Measurements from ENCODE around the gene NINL. TPM values are rescaled to one million over a fixed set of nuclear protein-coding genes. Genes with fewer than 3 reads are reported as not detected.
A peak's percentile ranks its signal among the peaks of the same experiment; 100 is the strongest.

Gene NINL
- total RNA-seq, 1 donor from 2014 or later = 14.8 TPM

DNA sequence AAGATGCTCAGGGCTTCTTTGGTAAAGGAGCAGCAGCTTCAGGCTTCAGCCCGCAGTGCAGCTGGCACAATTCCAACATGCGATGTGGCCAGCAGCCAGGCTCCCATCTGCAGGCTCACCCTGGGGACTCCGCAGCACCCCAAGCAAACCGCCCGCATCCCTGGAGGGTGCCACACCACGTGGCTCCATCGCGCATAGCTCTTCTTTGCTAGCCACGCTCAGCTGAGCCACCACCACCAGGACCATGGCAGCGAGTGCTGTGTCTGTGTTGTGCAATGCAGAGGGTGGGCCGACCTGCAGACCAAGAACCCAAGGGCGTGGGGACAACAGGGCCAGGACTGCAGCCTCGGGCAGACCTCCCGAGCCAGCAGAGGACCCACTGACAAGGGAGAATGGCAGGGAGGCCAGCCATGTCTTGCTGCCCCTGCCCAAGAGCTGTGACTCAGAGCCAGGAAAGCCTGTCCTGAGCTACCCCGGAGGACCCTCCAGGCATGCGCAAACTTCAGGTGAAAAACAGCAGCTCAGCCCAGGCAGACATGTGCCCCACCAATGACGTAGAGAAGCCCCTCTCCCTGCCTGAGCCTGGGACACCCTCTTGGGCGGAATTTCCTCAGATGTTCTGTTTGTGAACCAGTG is 90.0 kb downstream of the NINL start:
- intact Hi-C loops (cut with DNase I) = no loop called here
- DNase-seq (ENCODE audit: low spot score) (no peak), ATAC-seq (no peak)

DNA sequence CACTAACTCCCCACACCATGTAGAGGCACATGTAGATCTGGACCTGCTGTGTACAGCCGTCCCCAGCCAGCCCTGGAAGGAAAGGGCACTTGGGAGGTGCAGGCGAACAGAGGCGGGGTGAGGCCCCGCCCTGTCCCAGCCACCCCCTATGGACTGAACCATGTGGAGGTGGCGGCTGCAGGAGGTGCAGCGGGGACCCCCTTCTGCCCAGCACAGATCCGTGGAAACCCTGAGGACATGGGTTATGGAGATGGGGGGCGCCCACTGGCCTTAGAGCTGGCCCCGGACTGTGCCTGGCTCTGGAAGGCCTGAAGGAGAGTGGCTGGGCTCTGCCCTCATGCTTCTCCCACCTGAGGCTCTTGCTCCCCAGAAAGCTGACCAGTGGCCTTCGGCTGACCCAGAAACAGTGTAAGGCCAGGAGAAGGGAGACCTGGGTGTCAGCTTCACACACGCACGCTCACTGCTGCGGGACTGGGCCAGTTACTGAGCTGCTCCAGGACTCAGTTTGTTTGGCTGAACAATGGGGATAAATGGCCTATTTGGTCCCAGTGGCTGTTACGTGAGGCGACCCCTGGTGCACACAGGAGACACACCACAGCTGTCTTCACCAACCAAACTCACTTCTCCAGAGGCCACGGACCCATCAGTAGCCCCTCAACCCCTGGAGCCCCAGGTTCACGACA is 90.7 kb downstream of the NINL start:
- DNase-seq (ENCODE audit: low spot score) (no peak), ATAC-seq (no peak)
- intact Hi-C loops (cut with DNase I) = no loop called here

DNA sequence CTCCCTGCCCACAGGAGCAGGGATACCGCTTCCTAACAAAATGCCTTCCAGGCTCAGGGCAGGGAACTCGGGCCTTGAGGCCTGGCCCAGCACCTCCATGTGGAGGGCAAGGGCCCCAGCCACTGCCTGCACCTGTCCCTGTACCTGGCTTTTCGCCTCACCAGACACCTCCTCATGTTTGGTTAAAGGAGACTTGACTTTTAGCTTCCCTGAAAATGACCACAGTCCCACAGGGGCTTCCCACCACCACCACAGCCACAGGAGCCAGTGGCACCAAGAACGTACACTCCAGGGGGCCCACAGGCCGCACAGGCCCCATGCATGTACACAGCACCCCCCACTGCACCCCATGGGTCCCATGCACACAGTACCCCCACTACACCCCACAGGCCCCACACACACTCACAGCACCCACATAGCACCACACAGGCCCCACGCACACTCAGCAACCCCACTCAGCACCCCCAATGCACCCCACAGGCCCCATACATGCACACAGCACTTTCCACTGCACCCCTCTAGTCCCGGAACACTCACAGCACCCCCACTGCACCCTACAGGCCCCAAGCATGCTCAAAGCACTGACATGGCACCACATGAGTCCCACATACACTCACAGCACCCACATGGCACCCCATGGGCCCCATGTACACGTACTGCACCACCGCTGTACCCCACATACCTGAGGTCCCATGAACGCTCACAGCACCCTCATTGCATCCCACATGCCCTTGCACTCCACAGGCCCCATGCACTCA is 91.4 kb downstream of the NINL start:
- intact Hi-C loops (cut with DNase I) = no loop called here
- no peak for DNase-seq (ENCODE audit: low spot score)
- no peak for ATAC-seq

DNA sequence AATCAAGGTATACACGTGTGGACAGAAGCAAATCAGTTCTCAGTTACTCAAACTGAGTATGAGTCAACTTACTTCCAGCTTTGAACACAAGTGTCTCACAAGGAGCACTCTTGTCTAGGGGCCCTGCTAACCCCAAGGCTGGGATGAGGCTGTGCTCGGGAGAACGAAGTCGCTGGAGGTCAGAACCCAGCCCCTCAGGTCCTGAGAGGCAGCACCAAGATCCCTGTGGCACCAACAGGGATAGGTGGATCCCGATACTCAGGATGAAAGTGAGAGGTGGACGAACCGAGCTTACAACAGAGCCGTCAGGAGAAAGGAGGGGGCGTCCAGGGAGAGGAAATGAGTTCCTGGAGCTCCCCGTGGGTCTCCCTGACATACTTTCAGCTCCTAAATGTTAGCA is 92.2 kb downstream of the NINL start:
- DNase-seq (ENCODE audit: low spot score) = no peak
- intact Hi-C loops (cut with DNase I) = no loop called here
- no peak for ATAC-seq

DNA sequence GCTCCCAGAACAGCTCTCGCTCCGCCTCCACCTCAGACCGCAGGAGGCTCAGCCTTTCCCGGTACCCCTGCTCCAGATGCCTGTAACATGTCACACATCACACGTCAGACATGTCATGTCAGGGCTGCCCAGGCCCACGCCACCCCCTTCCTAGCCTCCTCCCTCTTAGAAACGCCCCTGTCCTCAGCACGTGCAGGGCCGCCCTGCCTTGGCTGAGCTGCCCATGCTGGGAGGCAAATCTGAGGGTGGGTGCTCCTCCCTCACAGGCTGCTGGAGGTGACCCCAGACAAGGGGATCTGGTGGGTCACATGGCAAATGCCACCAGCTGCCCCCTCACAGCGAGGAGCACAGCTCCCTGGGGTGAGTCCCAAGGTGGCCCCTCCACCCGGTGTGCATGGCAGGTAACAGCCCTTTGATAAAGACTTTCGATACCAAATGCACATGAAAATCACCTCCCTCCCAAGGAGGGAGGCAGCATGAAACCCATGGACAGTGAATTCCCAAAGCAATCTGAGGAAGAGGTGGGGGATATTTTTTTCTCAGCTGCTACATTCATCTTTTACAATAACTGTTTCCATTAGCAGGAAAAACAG is 93.8 kb downstream of the NINL start:
- DNase-seq (ENCODE audit: low spot score) = no peak
- intact Hi-C loops (cut with DNase I) = no loop called here
- no peak for ATAC-seq

DNA sequence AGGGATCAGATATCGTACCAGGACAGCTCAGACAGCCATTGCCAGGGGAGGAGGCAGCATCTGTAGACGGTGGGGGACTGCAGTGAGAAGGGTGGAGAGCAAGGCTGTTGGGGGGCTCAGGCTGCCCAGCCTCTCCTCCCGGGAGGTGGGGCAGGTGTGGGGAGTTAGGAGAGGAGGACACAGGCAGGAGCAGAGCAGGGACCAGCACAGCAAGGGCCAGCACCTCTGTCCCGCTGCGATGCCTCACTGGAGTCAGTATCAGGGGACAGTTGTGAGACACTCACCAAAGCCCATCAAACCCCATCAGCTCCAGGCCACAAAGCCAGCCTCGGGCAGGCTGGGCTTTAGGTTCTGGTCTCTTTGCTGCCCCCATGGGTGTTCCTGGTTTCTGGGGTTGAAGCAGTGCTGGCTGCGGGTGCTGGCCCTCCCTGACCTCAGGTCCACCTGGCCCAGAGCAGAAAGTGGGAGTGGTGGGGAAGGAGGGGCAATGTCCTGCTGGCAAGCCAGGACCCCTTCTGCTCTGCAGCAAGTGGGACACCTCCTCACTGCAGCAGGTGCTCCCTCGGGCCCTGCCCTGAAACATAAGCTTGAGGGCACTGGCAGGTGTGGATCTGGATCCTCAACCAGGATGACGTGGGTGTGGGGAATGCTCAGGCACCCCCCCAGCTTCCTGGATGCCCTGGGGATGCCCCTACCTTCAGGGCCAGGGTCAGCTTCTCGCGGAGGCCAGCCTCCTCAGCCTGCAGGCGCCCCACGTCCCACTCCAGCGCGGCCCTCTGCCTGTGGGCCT is 94.5 kb downstream of the NINL start:
- DNase-seq (ENCODE audit: low spot score) = no peak
- intact Hi-C loops (cut with DNase I) = no loop called here
- ATAC-seq = no peak

DNA sequence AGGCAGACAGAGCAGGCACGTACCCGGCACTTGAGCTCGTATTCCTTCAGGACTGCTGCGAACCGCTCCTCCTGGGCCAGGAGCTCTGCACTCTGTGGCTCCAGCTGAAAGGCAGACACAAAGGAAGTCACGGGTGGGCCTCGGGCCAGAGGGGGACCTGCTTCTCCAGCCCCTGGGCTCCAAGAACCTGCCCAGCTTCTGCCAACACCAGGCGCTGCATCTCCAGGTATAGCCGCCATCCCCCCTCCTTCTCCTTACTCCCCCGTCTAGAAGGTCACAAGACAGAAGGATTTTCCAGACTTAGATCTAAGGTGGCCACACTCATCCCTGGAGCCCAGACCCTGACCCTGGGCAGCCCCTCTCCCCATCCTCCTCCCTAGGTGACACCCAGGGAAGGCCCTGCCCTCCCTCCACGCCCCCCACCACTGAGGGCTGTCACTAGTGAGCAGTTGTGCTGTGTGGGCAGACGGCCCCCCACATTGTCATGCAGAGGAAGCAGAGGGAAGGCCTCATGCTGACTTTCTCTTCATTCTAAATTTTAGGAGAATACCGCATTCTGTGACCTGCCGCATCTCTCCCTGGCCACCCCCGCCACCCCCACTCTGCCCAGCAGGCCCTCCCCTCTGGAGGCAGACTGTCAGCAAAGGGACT is 96.0 kb downstream of the NINL start:
- intact Hi-C loops (cut with DNase I) = no loop called here
- no peak for DNase-seq (ENCODE audit: low spot score)
- ATAC-seq = no peak

DNA sequence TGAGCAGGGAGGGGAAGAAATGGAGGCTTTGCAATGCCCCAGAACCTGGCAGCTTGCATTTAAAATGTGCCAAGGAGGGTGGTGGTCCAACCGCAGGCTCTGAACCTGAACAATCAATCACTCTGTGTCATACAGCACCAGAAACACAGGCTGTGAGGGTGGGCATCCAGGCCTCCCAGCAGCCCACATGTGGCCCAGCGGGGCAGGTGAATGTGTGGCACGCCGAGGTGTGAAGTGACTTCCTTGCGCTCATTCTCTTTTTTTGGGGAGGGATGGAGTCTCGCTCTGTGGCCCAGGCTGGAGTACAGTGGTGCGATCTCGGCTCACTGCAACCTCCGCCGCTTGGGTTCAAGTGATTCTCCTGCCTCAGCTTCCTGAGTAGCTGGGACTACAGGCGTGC is 97.4 kb downstream of the NINL start:
- no peak for ATAC-seq
- no peak for DNase-seq (ENCODE audit: low spot score)
- intact Hi-C loops (cut with DNase I) = no loop called here

DNA sequence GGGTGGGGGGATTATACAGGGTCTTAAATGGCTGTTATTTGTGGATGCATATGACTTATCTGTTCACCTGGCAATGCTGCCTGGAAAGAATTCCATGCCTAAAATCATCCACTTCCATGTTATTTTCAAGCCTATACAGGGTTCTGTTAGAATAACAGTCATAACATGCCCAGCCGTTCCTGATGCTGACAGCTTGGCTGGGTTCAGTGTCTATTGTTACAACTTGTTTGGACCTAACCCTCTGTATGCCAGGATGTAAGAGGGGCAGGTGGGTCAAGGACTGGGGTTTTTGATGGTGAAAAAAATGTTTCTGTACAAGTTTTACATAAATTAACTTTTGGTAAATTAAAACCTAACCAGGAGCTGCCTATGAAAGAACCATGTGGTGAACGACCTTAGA is 98.0 kb downstream of the NINL start:
- intact Hi-C loops (cut with DNase I) = no loop called here
- ATAC-seq = no peak
- DNase-seq (ENCODE audit: low spot score) = no peak

DNA sequence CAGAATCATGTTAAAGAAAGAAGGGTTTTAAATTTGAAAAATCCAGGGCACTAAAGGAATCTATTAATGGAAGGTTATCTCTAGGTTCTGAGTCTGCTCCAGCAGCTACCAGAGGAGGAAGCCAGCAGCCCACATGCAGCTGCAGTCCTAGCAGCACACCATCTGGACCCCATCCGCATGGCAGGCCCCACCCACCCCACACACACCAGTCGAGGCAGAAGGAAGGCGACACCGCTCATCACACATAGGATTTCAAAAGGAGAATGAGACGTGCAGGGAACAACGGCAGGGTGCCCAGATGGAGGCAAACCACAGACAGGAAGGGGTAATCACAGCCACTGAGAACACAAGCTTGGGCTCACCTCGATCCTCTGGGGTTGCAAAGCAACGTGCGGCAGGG is 99.0 kb downstream of the NINL start:
- intact Hi-C loops (cut with DNase I) = no loop called here
- ATAC-seq = peak; percentile 44
- DNase-seq (ENCODE audit: low spot score) = no peak

DNA sequence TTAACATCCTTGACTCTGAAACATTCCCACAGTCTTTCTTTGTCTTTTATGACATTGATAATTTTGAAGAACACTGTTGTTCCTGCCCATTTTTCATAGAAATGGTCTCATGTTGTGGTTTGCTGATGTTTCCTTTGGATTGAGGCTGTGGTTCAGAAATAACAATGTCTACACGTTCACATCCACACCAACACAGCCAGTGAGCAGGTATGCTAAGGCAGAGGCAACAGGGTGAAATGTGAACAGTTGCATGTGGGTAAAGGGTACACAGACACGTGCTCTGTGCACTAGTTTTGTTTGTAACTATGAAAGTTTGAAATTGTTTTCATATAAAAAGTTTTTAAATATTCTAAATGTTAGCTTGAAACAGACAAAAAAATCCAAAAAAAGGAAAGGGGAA is 99.5 kb downstream of the NINL start:
- DNase-seq (ENCODE audit: low spot score) (no peak), ATAC-seq (no peak)
- intact Hi-C loops (cut with DNase I) = no loop called here

DNA sequence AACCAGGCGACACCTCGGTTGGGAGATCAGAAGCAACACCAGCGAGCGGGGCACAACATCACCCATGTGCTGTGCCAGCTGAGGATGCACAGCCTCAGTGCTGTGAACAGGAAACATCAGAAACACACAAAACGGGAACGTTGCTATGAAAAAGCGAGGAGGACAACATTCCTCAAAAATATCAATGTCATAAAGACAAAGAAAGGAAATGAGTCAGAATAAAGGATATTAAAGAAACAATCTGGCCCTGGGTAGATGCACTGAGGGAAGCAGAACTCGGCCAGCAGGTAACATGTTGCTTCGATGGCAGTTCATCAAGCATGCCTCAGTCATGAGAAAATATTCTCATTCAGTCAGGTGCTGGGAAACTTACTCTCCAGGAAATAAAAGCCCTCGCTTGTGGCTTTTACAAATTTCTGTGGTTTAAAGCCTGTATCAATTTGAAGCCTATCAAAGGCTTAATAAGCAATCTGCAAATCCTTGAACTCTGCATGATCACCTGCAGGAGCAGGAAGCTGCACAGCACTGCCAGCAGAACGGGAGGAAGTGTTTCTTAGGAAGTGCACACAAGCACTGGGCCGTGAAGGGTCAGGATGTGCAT is 100.3 kb downstream of the NINL start:
- DNase-seq (ENCODE audit: low spot score) (no peak), ATAC-seq (no peak)
- intact Hi-C loops (cut with DNase I) = no loop called here

DNA sequence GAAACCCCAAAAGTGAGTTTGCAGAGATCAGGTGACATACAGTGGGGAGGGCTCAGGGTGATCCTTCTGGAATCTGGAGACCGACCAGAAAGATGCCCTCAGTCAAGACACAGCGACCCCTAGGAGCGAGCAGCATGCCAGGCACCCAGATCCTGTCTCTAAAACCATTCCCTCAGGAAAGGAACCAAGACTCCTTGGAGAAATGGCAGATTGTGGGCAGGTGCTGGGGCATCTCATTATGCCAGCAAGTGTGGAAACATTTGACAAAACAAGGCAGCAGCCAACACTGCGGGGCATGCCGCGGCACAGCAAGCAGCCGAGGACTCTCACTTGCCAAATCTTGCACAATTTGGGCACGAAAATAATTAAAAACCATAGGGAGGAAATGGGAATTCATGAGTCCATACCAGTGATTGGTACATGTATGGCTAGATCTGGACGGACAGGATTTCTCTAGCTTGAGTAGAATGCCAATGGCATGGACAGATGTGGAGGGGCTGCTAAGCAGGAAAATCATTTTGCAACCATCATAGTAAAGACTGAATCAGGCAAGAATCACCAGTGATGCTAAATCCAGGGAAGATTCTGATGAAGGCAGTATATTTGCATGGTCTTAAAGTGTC is 101.0 kb downstream of the NINL start:
- intact Hi-C loops (cut with DNase I) = no loop called here
- no peak for ATAC-seq
- no peak for DNase-seq (ENCODE audit: low spot score)

DNA sequence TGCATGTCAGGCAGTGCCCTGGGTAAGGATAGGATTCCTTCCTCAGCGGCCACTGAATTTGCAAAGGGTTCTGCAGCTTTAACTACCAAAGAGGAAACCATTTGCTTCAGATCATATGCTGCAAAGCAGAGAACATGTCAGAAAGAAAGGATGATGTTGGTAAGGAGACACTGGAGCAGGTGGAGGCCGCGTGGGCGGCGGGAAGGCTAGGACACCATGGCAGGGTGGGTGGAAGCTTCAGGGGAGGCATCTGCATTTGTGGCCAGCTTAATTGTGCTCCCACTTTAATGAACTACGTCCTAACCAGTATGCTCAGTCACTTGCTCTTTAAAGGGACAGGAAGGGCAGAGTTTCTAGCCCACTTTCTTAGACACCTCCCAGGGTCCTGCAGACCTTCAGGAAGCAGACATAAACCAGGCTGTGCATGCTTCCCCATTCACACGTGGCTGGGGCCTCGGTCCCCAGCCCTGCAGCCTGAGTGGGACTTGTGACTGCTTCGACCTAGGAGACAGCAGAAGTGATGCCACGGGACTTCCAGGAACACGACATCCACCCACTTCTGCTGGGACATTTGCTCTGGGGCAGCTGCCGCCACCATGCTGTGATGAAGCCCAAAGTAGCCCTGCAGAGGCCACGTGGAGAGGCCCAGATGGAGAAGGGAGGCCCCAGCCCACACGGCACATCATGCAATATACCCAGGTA is 101.7 kb downstream of the NINL start:
- no peak for ATAC-seq
- no peak for DNase-seq (ENCODE audit: low spot score)
- intact Hi-C loops (cut with DNase I) = no loop called here

DNA sequence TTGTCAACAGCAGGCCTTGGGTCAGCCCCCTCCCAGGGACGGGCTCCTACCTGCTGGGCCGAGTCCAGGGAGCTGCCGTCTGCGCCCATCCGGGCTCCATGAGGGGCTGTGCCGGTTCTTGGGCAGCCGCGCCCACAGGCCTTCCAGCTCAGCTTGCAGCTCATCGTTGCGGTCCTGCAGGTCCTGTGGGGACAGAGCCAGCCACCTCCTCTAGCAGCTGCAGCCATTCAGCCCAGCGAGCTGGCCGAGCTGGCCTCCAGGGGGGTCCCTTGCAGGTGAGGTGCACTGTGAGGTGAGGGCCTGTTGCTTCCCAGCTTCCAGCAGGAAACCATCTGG is 103.4 kb downstream of the NINL start:
- ATAC-seq (no peak), DNase-seq (ENCODE audit: low spot score) (no peak)
- intact Hi-C loops (cut with DNase I) = no loop called here

DNA sequence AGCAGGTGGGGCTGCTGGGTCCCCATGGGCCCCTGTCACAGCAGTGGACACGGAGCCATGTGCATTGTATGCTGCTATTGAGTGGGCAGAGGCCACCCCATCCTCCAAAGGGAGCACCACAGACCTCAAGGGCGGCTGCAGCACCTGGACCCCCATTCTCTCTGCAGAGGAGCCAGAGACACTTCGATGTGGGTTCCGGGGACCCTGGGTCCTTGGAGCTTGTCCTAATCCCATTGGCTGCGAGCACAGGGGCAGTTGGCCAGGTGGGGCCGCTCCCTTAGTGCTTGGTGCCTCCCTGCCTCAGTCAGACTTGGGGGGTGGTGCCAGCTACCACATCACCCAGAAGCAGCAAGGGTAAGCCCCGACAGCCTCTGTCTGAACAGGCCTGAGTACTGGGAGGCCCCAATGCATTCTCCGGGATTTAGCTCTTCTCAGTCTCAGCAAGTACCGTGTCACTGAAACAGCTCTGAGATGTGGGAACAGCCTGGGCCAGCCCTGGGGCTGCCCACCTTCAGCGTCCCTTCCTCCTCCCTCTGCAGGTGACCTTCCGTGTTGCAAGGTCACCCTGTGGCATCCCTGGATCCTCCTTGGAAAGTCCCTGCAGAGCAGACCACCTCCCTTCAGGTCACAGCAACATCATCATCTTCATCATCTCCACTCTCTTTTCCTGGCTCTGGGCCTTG is 104.0 kb downstream of the NINL start:
- intact Hi-C loops (cut with DNase I) = no loop called here
- DNase-seq (ENCODE audit: low spot score) (no peak), ATAC-seq (no peak)

DNA sequence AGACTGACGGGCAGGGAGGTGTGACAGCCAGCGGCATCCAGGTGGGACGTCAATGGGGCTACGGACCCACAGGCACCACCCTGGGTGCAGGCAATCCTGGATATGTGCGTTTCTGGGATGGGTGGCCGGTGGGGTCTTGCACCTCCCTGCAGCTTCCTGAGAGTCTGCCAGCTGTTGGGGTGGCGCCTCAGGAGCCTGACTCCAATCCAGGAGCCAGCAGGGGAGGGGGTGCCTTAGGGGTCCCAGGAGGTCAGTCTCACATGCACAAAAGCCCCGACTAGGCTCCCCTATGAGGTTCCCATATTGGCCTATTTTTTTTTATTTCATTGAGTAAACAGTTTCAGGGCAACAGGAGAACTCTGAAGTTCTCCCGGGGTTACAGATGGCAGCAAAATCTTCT is 104.5 kb downstream of the NINL start:
- DNase-seq (ENCODE audit: low spot score) = no peak
- intact Hi-C loops (cut with DNase I) = no loop called here
- ATAC-seq = no peak
